Body of pancreas (tissue), 4 donors: ENCODE results near the gene APMAP. TPM values are rescaled to one million over a fixed set of nuclear protein-coding genes. Genes with fewer than 3 reads are reported as not detected.
A peak's percentile ranks its signal among the peaks of the same experiment; 100 is the strongest.
"Not testable (repeated sequence)": the region's sequence is repeated elsewhere in the genome, so short reads cannot be mapped to it uniquely, and the experiment has no call there.

ENCODE experiments used
- ATAC-seq: fragments of 150-250 bp; one replicate; pipeline ENCODE4 v1.9.1; 2016
- DNase-seq, 4 donors: peaks; one replicate each; pipeline ENCODE4 v3.0.0-alpha.2; 2019
- H3K27ac ChIP-seq, 4 donors: fragments of 200-600 bp; sonication (generic); 1 replicate in 3 of 4; 2 replicates in 1 of 4; pipeline versions ENCODE4 v1.5.1 to v1.6.1; 2016 to 2019; ENCODE audit warnings: mild to moderate bottlenecking in 1 of 4, mixed read lengths in 1 of 4, moderate library complexity in 1 of 4
- H3K27me3 ChIP-seq, 2 donors: fragments of 200-600 bp; sonication (generic); one replicate each; pipeline ENCODE4 v1.6.0; 2016; ENCODE audit warnings: mild to moderate bottlenecking in 1 of 2
- H3K36me3 ChIP-seq, 2 donors: fragments of 200-600 bp; sonication (generic); replicated peaks in 1 of 2; 2 replicates each; pipeline ENCODE4 v1.5.1; 2016; ENCODE audit warnings: low read depth in 2 of 2; ENCODE audit not compliant: insufficient read depth in 1 of 2
- H3K4me1 ChIP-seq: fragments of 200-600 bp; sonication (generic); one replicate; pipeline ENCODE4 v1.6.0; 2016
- H3K4me3 ChIP-seq, 2 donors: fragments of 200-600 bp; sonication (generic); 1 replicate in 1 of 2; 2 replicates in 1 of 2; pipeline ENCODE4 v1.5.1; 2016 to 2019
- H3K9me3 ChIP-seq, 3 donors: fragments of 200-600 bp; sonication (generic); 1 replicate in 2 of 3; 2 replicates in 1 of 3; pipeline ENCODE4 v1.5.1; 2016
- CTCF ChIP-seq, 7 experiments: fragments of 450-650 bp in 4 of 7; fragments of 200-600 bp in 3 of 7; sonication (generic) in 3 of 7; IDR thresholded peaks; one replicate each; pipeline ENCODE4 v1.5.1; 2016 to 2019; ENCODE audit warnings: antibody characterized with exemption in 7 of 7
- POLR2A ChIP-seq, 3 donors: fragments of 450-650 bp; IDR thresholded peaks; one replicate each; pipeline ENCODE4 v1.6.1; 2016; ENCODE audit warnings: antibody characterized with exemption in 3 of 3, mild to moderate bottlenecking in 2 of 3
- WGBS, 2 donors: methylation state at CpG; one replicate each; pipeline ENCODE4 v1.1.5; 2017; 5-methylcytosine and 5-hydroxymethylcytosine counted together
- intact Hi-C: fragments of 100-400 bp; cut with DNase I; formaldehyde crosslinking; loops from one replicate; pipeline ENCODE4 v1.15.1; 2023
- total RNA-seq, 2 donors: library from RNA; depleted of rRNA; stranded (reverse); fragments of >200 nt; gene quantifications; one replicate each; pipeline ENCODE4 v1.1.0, GENCODE V29; 2016

The APMAP gene
- total RNA-seq, 2 donors from 2014 or later, result 38.9 to 51.4 TPM

- 21 to 46% methylated on average over 3 to 12 of the region's 12 CpGs for WGBS, 2 donors
- ATAC-seq (peak; percentile 27), DNase-seq (peak in 1 of 4 donors; percentile 9)
- Histone ChIP-seq H3K27me3 (no peaks in the 10 kb centered on the region), H3K36me3 (no peaks in the 10 kb centered on the region), H3K27ac (no peak overlapping the region), H3K4me3 (no peak overlapping the region), H3K4me1 (no peaks in the 10 kb centered on the region), H3K9me3 (no peaks in the 10 kb centered on the region)
- TF ChIP-seq CTCF (IDR thresholded peaks at IDR 0.05), result no peak
- no peak for TF ChIP-seq POLR2A (IDR thresholded peaks at IDR 0.05)
- intact Hi-C loops, result no loop called here
These were observed 42.3 kb downstream of the APMAP start for GRCh38 chr20:24950128-24950835.

GRCh38 chr20:24949756-24950127 is 42.8 kb downstream of the APMAP start:
- Histone ChIP-seq H3K27me3 (no peaks in the 10 kb centered on the region), H3K36me3 (no peaks in the 10 kb centered on the region), H3K4me1 (no peaks in the 10 kb centered on the region), H3K9me3 (no peaks in the 10 kb centered on the region), H3K4me3 (no peak overlapping the region), H3K27ac (peak overlapping the region in 1 of 4 donors; percentile 17)
- WGBS, 2 donors, result 15 to 26% methylated on average over 6 of the region's 6 CpGs
- intact Hi-C loops, result no loop called here
- DNase-seq, result peak in 1 of 4 donors; percentile 7
- TF ChIP-seq POLR2A (IDR thresholded peaks at IDR 0.05) (no peak), CTCF (IDR thresholded peaks at IDR 0.05) (no peak)
- no peak for ATAC-seq

- Histone ChIP-seq H3K27ac (peak within 1 kb of the TSS in 1 of 4 donors; percentile 17), H3K4me1 (no peaks in the 10 kb centered on the region), H3K36me3 (no peaks in the 10 kb centered on the region), H3K27me3 (no peaks in the 10 kb centered on the region), H3K4me3 (no peak within 1 kb of the TSS), H3K9me3 (no peaks in the 10 kb centered on the region)
- 65 to 79% methylated on average over 4 to 19 of the region's 20 CpGs for WGBS, 2 donors
- TF ChIP-seq CTCF (IDR thresholded peaks at IDR 0.05) (no peak), POLR2A (IDR thresholded peaks at IDR 0.05) (no peak)
- DNase-seq (peak in 2 of 4 donors; percentile 10 to 56), ATAC-seq (no peak)
- intact Hi-C loops, result no loop called here
These were observed 43.4 kb downstream of the APMAP start, which contains the start of gene CST7 for GRCh38 chr20:24948939-24949679. Gene CST7 (plus strand): TSS chr20:24949269. CDS start chr20:24949506, 237 bp downstream.

- H3K36me3 ChIP-seq, H3K9me3 ChIP-seq, H3K4me3 ChIP-seq, H3K27me3 ChIP-seq, DNase-seq, H3K27ac ChIP-seq, ATAC-seq, intact Hi-C loops, H3K4me1 ChIP-seq: not testable (repeated sequence)
- 48 to 74% methylated on average over 4 of the region's 4 CpGs for WGBS, 2 donors
These were observed 44.1 kb downstream of the APMAP start for GRCh38 chr20:24948396-24948938.

GRCh38 chr20:24946376-24946775 is 46.2 kb downstream of the APMAP start:
- H3K36me3 ChIP-seq, H3K27ac ChIP-seq, H3K4me1 ChIP-seq, H3K27me3 ChIP-seq, H3K9me3 ChIP-seq, intact Hi-C loops, H3K4me3 ChIP-seq, ATAC-seq, DNase-seq: not testable (repeated sequence)
- 70 to 83% methylated on average over 1 of the region's 1 CpG for WGBS, 2 donors
